ENCODE data around the gene RPTOR. TPM values are rescaled to one million over a fixed set of nuclear protein-coding genes. Genes with fewer than 3 reads are reported as not detected.

The RPTOR gene
- total RNA-seq, 1 experiment from 2014 or later: 25.1 TPM

DNA sequence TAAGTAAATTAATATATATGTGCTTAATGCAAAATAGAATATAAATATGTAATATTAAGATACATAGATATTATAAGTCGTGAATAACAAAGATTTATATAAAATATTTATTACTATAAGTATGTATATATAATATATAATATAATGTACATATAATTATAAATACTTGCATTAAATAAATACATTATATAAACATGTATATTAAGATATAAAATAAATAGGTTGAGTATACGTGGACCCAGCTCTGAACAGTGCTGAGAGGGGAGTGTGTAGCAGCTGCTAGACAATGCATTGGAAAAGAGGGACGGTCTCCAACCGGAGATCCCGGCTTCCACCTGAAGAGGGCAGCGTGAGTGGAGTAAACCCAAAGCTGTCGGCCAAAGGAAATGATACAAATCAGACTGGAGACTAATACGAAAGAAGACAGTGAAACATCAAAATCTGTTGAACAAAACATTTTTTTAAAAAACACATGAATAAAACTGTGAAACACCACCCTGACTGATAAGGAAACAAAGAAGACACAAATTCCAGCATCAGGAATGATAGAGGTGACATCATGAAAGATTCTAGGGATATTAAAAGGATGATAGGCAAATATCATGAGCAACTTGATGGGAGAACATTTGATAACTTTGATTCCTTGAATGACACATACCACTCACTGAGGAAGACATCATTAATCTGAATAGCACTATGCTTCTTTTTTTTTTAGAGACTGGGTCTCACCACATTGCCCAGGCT, 321.6 kb downstream of the RPTOR start:
- H3K9me3 ChIP-seq (ENCODE audit: control insufficient read depth, low read depth, low read length): no peaks in the 10 kb centered on the region
- no peak overlapping the region for H3K4me3 Mint-ChIP-seq

More for the DNA sequence above, 321.6 kb downstream of the RPTOR start:
- Histone ChIP-seq H3K23ac (ENCODE audit: insufficient read length, low read depth, low read length) (no peak overlapping the region), H3K4ac (ENCODE audit: low read depth, low read length) (no peak overlapping the region), H3K23me2 (ENCODE audit: insufficient read length, low read depth, low read length, poor library complexity, severe bottlenecking) (no peaks in the 10 kb centered on the region), H2AK5ac (ENCODE audit: insufficient read length, low read length) (no peak overlapping the region), H4K8ac (replicated peaks; ENCODE audit: insufficient read length, low read depth, low read length) (no peak overlapping the region), H3K14ac (ENCODE audit: insufficient read depth, low read length) (no peak overlapping the region), H3K79me2 (ENCODE audit: insufficient read depth, low read length) (no peaks in the 10 kb centered on the region), H3K18ac (ENCODE audit: insufficient read length, low read depth, low read length) (no peak overlapping the region), H3K56ac (ENCODE audit: insufficient read length, low read depth, low read length) (no peak overlapping the region), H2BK5ac (ENCODE audit: insufficient read length, low read length) (no peak overlapping the region), H3K79me1 (ENCODE audit: insufficient read depth, low read depth, low read length, poor library complexity, severe bottlenecking) (no peaks in the 10 kb centered on the region), H3K27ac (ENCODE audit: insufficient read length, low read depth, low read length) (no peak overlapping the region), H4K91ac (ENCODE audit: insufficient read length, low read depth, low read length) (no peak overlapping the region), H4K20me1 (ENCODE audit: control insufficient read depth, insufficient read depth, insufficient read length) (no peaks in the 10 kb centered on the region), H2BK12ac (ENCODE audit: insufficient read length, low read depth, low read length) (no peak overlapping the region), H2BK15ac (ENCODE audit: low read depth, low read length) (no peak overlapping the region), H2BK120ac (ENCODE audit: low read depth, low read length, poor library complexity, severe bottlenecking) (no peak overlapping the region), H2BK20ac (ENCODE audit: low read depth, low read length, poor library complexity, severe bottlenecking) (no peak overlapping the region), H3K4me1 (ENCODE audit: insufficient read depth, low read length) (no peaks in the 10 kb centered on the region), H4K5ac (ENCODE audit: insufficient read length, low read depth, low read length) (no peak overlapping the region), H3T11ph (ENCODE audit: low read length) (no peak overlapping the region), H2AFZ (ENCODE audit: low read length) (no peak overlapping the region), H3K4me2 (ENCODE audit: insufficient read depth, insufficient read length, low read length) (no peak overlapping the region), H3K27me3 (ENCODE audit: insufficient read depth, low read length) (no peaks in the 10 kb centered on the region), H3K9ac (ENCODE audit: extremely low read depth, insufficient read length, low read length) (no peak overlapping the region)
- H3K4me1 Mint-ChIP-seq: peaks cover 27 to 37% of the 10 kb centered on the region in 2 experiments
- H3K36me3 Mint-ChIP-seq (ENCODE audit: insufficient read depth in 1 of 3, low read depth in 3 of 3): peaks cover 10 to 23% (median 13%) of the 10 kb centered on the region in 3 experiments
- H3K27ac Mint-ChIP-seq: no peak overlapping the region
- WGBS (ENCODE audit: extremely low coverage, insufficient read length, low lambda C conversion rate): no CpG with 5 or more reads among the region's 8 CpGs
- peaks cover 0 to 9% of the 10 kb centered on the region in 2 experiments; a peak in 2 of 5 replicates for H3K9me3 Mint-ChIP-seq
- no peaks in the 10 kb centered on the region for H3K27me3 Mint-ChIP-seq (ENCODE audit: low read depth)
- DNase-seq: peak; percentile 76
- TF ChIP-seq CTCF (conservative IDR thresholded peaks at IDR 0.05): peak; percentile 82

Measured in H9 (cell line).